Renal cortical epithelial cell (primary cell): Measurements from ENCODE around the gene DNAJA3. TPM values are rescaled to one million over a fixed set of nuclear protein-coding genes. Genes with fewer than 3 reads are reported as not detected.

Experiments
- DNase-seq: peaks from one replicate; pipeline ENCODE4 v3.0.0-alpha.2; 2011; ENCODE audit warnings: low read depth
- total RNA-seq: library from RNA; depleted of rRNA; stranded (reverse); fragments of >200 nt; gene quantifications from 2 replicates; pipeline ENCODE4 v1.2.3, GENCODE V29; 2014

Gene DNAJA3
- total RNA-seq, 1 donor from 2014 or later: 62.3 TPM

GRCh38 chr16:4433914-4434787 is 8.5 kb downstream of the DNAJA3 start:
- no peak for DNase-seq

- no peak for DNase-seq
Measured at GRCh38 chr16:4435337-4436067, 9.8 kb downstream of the DNAJA3 start.

GRCh38 chr16:4437366-4437765 is 11.7 kb downstream of the DNAJA3 start:
- DNase-seq: no peak

- no peak for DNase-seq
Measured at GRCh38 chr16:4442371-4442770, 16.7 kb downstream of the DNAJA3 start.

- no peak for DNase-seq
Measured at GRCh38 chr16:4443271-4443670, 17.6 kb downstream of the DNAJA3 start.

GRCh38 chr16:4443986-4444385 is 18.3 kb downstream of the DNAJA3 start:
- no peak for DNase-seq

- no peak for DNase-seq
Measured at GRCh38 chr16:4450430-4450829, 24.8 kb downstream of the DNAJA3 start.

GRCh38 chr16:4450931-4451519 is 25.4 kb downstream of the DNAJA3 start:
- DNase-seq: no peak

GRCh38 chr16:4452674-4453073 is 27.0 kb downstream of the DNAJA3 start:
- DNase-seq: no peak

- DNase-seq: no peak
Measured at GRCh38 chr16:4454623-4455022, 29.0 kb downstream of the DNAJA3 start.

GRCh38 chr16:4455081-4455480 is 29.4 kb downstream of the DNAJA3 start:
- no peak for DNase-seq

- no peak for DNase-seq
Measured at GRCh38 chr16:4455951-4456350, 30.3 kb downstream of the DNAJA3 start.

GRCh38 chr16:4460936-4461249 is 35.2 kb downstream of the DNAJA3 start:
- no peak for DNase-seq

- DNase-seq: no peak
Measured at GRCh38 chr16:4461250-4462085, 35.8 kb downstream of the DNAJA3 start.

GRCh38 chr16:4463522-4464163 is 38.0 kb downstream of the DNAJA3 start:
- DNase-seq: no peak

- no peak for DNase-seq
Measured at GRCh38 chr16:4465977-4466779, 40.5 kb downstream of the DNAJA3 start.

- DNase-seq: no peak
Measured at GRCh38 chr16:4467916-4468315, 42.2 kb downstream of the DNAJA3 start.

GRCh38 chr16:4468972-4469371 is 43.3 kb downstream of the DNAJA3 start:
- no peak for DNase-seq

GRCh38 chr16:4471869-4472268 is 46.2 kb downstream of the DNAJA3 start:
- no peak for DNase-seq

- DNase-seq: no peak
Measured at GRCh38 chr16:4472880-4473279, 47.2 kb downstream of the DNAJA3 start.
